H1 (cell line): Measurements from ENCODE around the gene SSTR5. TPM values are rescaled to one million over a fixed set of nuclear protein-coding genes. Genes with fewer than 3 reads are reported as not detected.

Experiments
- CTCF ChIA-PET: fragments of 300-600 bp; sonication (Branson Sonifier 250); formaldehyde crosslinking; loops from one replicate; lab custom pipeline; 2021; ENCODE audit not compliant: partially characterized antibody; lab: Charles Lee
- POLR2A ChIA-PET: fragments of 300-600 bp; sonication (Branson Sonifier 250); formaldehyde crosslinking; loops from one replicate; lab custom pipeline; 2021; ENCODE audit warnings: inconsistent platforms; ENCODE audit not compliant: partially characterized antibody; lab: Charles Lee
- DNase-seq, 2 experiments: peaks; one replicate each; pipeline versions ENCODE4 v3.0.0 to v3.0.0-alpha.2; 2010 to 2022; ENCODE audit warnings: low spot score in 2 of 2, low read depth in 1 of 2, mixed read lengths in 1 of 2
- FAIRE-seq: peaks from 2 replicates; lab custom pipeline; 2011; peaks lifted over from hg19 to GRCh38; lab: Jason Lieb, UNC
- H2AFZ ChIP-seq: 2 replicates; pipeline ENCODE4 v1.8.1; 2012; ENCODE audit warnings: low read length, inconsistent platforms
- H2AK5ac ChIP-seq: 2 replicates; pipeline ENCODE4 v1.6.1; 2013; ENCODE audit warnings: low read depth, low read length
- H2BK120ac ChIP-seq: replicated peaks from 2 replicates; pipeline ENCODE3; 2013; ENCODE audit warnings: low read depth, low read length, inconsistent platforms
- H2BK12ac ChIP-seq: 2 replicates; pipeline ENCODE4 v1.6.1; 2013; ENCODE audit warnings: low read depth, low read length
- H2BK15ac ChIP-seq: 2 replicates; pipeline ENCODE4 v1.6.1; 2013; ENCODE audit warnings: low read length
- H2BK20ac ChIP-seq: 2 replicates; pipeline ENCODE4 v1.6.1; 2013; ENCODE audit warnings: low read length
- H2BK5ac ChIP-seq: 2 replicates; pipeline ENCODE4 v1.6.1; 2013; ENCODE audit warnings: low read depth, low read length
- H3K14ac ChIP-seq: 2 replicates; pipeline ENCODE4 v1.6.1; 2013; ENCODE audit warnings: inconsistent platforms; ENCODE audit not compliant: insufficient read length
- H3K18ac ChIP-seq: 2 replicates; pipeline ENCODE4 v1.6.1; 2013; ENCODE audit warnings: low read length; ENCODE audit errors: extremely low read depth
- H3K23ac ChIP-seq: 2 replicates; pipeline ENCODE4 v1.6.1; 2013; ENCODE audit warnings: inconsistent platforms; ENCODE audit not compliant: insufficient read length
- H3K23me2 ChIP-seq: 2 replicates; pipeline ENCODE4 v1.6.1; 2013; ENCODE audit warnings: low read depth, low read length
- H3K27ac ChIP-seq: 2 replicates; pipeline ENCODE4 v1.6.1; 2011; ENCODE audit warnings: low read depth, low read length, inconsistent platforms
- H3K27me3 ChIP-seq, 4 experiments: replicated peaks in 1 of 4; 1 replicate in 1 of 4; 2 replicates in 3 of 4; pipeline versions ENCODE4 v1.6.1 to v1.8.1; 2011 to 2013; ENCODE audit warnings: low read length in 3 of 4, mild to moderate bottlenecking in 3 of 4, inconsistent platforms in 2 of 4, mixed read lengths in 2 of 4, moderate library complexity in 1 of 4; ENCODE audit not compliant: control insufficient read depth in 3 of 4, insufficient read depth in 3 of 4; ENCODE audit errors: extremely low read depth in 1 of 4
- H3K36me3 ChIP-seq, 4 experiments: 2 replicates each; pipeline versions ENCODE4 v1.6.1 to v1.8.1; 2011 to 2013; ENCODE audit warnings: mild to moderate bottlenecking in 4 of 4, low read length in 3 of 4, moderate library complexity in 2 of 4, control low read depth in 1 of 4, inconsistent platforms in 1 of 4; ENCODE audit not compliant: insufficient read depth in 4 of 4, control insufficient read depth in 2 of 4
- H3K4ac ChIP-seq: replicated peaks from 2 replicates; pipeline ENCODE3; 2013; ENCODE audit warnings: low read length, low read depth, mixed read lengths, inconsistent platforms; ENCODE audit not compliant: insufficient read length
- H3K4me1 ChIP-seq, 4 experiments: replicated peaks in 1 of 4; 1 replicate in 1 of 4; 2 replicates in 3 of 4; pipeline versions ENCODE4 v1.6.1 to v1.8.1; 2011 to 2013; ENCODE audit warnings: low read length in 3 of 4, inconsistent platforms in 2 of 4, mixed read lengths in 1 of 4; ENCODE audit not compliant: insufficient read depth in 4 of 4, control insufficient read depth in 3 of 4
- H3K4me2 ChIP-seq, 2 experiments: 2 replicates each; pipeline versions ENCODE4 v1.6.1 to v1.8.1; 2011 to 2013; ENCODE audit warnings: low read depth in 2 of 2, low read length in 2 of 2, control low read depth in 1 of 2, inconsistent platforms in 1 of 2, mild to moderate bottlenecking in 1 of 2; ENCODE audit not compliant: insufficient read depth in 1 of 2
- H3K4me3 ChIP-seq, 4 experiments: fragments of 200-600, 300-600 bp in 1 of 4; sonication (generic), shearing (Covaris generic), sonication (Bioruptor Twin) in 1 of 4; 2 replicates each; pipeline versions ENCODE4 v1.5.1 to v1.8.1; 2011 to 2016; ENCODE audit warnings: low read length in 4 of 4, low read depth in 3 of 4, control low read depth in 2 of 4, inconsistent platforms in 2 of 4, mild to moderate bottlenecking in 2 of 4, mixed read lengths in 1 of 4, moderate library complexity in 1 of 4; ENCODE audit not compliant: insufficient read depth in 2 of 4; ENCODE audit errors: extremely low read depth in 1 of 4
- H3K56ac ChIP-seq: replicated peaks from 2 replicates; pipeline ENCODE3; 2013; ENCODE audit warnings: low read depth, mild to moderate bottlenecking, mixed read lengths, low read length, inconsistent platforms; ENCODE audit not compliant: insufficient read length
- H3K79me1 ChIP-seq: 2 replicates; pipeline ENCODE4 v1.6.1; 2013; ENCODE audit warnings: low read depth, low read length, control low read depth
- H3K79me2 ChIP-seq, 2 experiments: 2 replicates each; pipeline versions ENCODE4 v1.6.1 to v1.8.1; 2012 to 2013; ENCODE audit warnings: low read length in 2 of 2, mild to moderate bottlenecking in 2 of 2, inconsistent platforms in 1 of 2; ENCODE audit not compliant: insufficient read depth in 2 of 2, control insufficient read depth in 1 of 2
- H3K9ac ChIP-seq, 4 experiments: replicated peaks in 1 of 4; 1 replicate in 1 of 4; 2 replicates in 3 of 4; pipeline versions ENCODE4 v1.6.1 to v1.8.1; 2011 to 2013; ENCODE audit warnings: low read depth in 3 of 4, low read length in 3 of 4, control low read depth in 2 of 4, mild to moderate bottlenecking in 2 of 4, moderate library complexity in 2 of 4, inconsistent platforms in 1 of 4; ENCODE audit errors: extremely low read depth in 1 of 4
- H3K9me3 ChIP-seq, 2 experiments: 2 replicates each; pipeline versions ENCODE4 v1.6.1 to v1.8.1; 2012 to 2013; ENCODE audit warnings: mild to moderate bottlenecking in 2 of 2, moderate library complexity in 2 of 2, control low read depth in 1 of 2, inconsistent platforms in 1 of 2, low read depth in 1 of 2, low read length in 1 of 2, mixed read lengths in 1 of 2; ENCODE audit not compliant: insufficient read depth in 2 of 2
- H4K20me1 ChIP-seq, 2 experiments: replicated peaks in 1 of 2; 2 replicates each; pipeline versions ENCODE3 to v1.8.1; 2011 to 2013; ENCODE audit warnings: inconsistent platforms in 2 of 2, low read length in 2 of 2, mild to moderate bottlenecking in 1 of 2; ENCODE audit not compliant: insufficient read depth in 2 of 2, control insufficient read depth in 1 of 2
- H4K5ac ChIP-seq: 2 replicates; pipeline ENCODE4 v1.6.1; 2013; ENCODE audit warnings: low read length, low read depth, mixed read lengths, inconsistent platforms; ENCODE audit not compliant: insufficient read length
- H4K8ac ChIP-seq: 2 replicates; pipeline ENCODE4 v1.8.0; 2013; ENCODE audit warnings: mild to moderate bottlenecking, moderate library complexity, low read length, inconsistent platforms; ENCODE audit not compliant: insufficient read depth; ENCODE audit errors: extremely low read depth
- H4K91ac ChIP-seq: replicated peaks from 2 replicates; pipeline ENCODE3; 2013; ENCODE audit warnings: low read length, mixed read lengths, inconsistent platforms; ENCODE audit not compliant: insufficient read length
- POLR2AphosphoS5 ChIP-seq: IDR thresholded peaks from 2 replicates; pipeline ENCODE4 v1.6.1; 2011; ENCODE audit warnings: low read depth, low read length
- RXRA ChIP-seq: IDR thresholded peaks from 2 replicates; pipeline ENCODE4 v1.6.1; 2011; ENCODE audit warnings: low read depth, mild to moderate bottlenecking, low read length, moderate library complexity; ENCODE audit not compliant: insufficient read depth
- WGBS, 2 experiments: shearing (Covaris generic) in 1 of 2; methylation state at CpG; one replicate each; pipeline versions ENCODE4 v1.1.6 to v1.1.7; 2013 to 2015; ENCODE audit warnings: low lambda C conversion rate in 2 of 2, mixed read lengths in 2 of 2, inconsistent platforms in 1 of 2, low coverage in 1 of 2, missing lambda C conversion rate in 1 of 2; ENCODE audit not compliant: insufficient replicate concordance in 2 of 2, insufficient coverage in 1 of 2, insufficient read length in 1 of 2; ENCODE audit errors: extremely low coverage in 1 of 2, missing lambda C conversion rate in 1 of 2; 5-methylcytosine and 5-hydroxymethylcytosine counted together
- polyA plus RNA-seq, 7 experiments: library from polyadenylated mRNA; depleted of rRNA in 3 of 7; stranded (reverse) in 5 of 7; unstranded in 2 of 7; fragments of >200 nt in 5 of 7; fragments of 200-250 nt in 2 of 7; gene quantifications; 1 replicate in 5 of 7; 2 replicates in 1 of 7; 4 replicates in 1 of 7; pipeline versions ENCODE4 v1.2.1 to v1.2.3, GENCODE V29; 2011 to 2013; ENCODE audit warnings: missing spikeins in 2 of 7, mixed read lengths in 2 of 7
- total RNA-seq: library from RNA; stranded (reverse); fragmentation: NEBNext Ultra II Directional; extraction: Animal tissue kit (Norgen Biotek cat#: 25700); gene quantifications from 2 replicates; pipeline ENCODE4 v1.2.1, GENCODE V29; 2021

SSTR5 gene
- total and polyA plus RNA-seq, 2 of the 8 experiments (the other 6 are each of a cell fraction or from before 2014, with no cell fraction given) = 0.56 to 0.60 TPM

GRCh38 chr16:1049976-1050247, 22.6 kb upstream of the SSTR5 start:
- H3K27me3 ChIP-seq = peaks cover 0 to 2% (median 0%) of the 10 kb centered on the region in 4 experiments; a peak in 2 of 7 replicates
- TF ChIP-seq RXRA = no peak
- no peak for TF ChIP-seq POLR2AphosphoS5
- TF ChIP-seq, all 59 proteins: peak for 0
- no peak overlapping the region for H4K5ac ChIP-seq
- H3K79me2 ChIP-seq = no peaks in the 10 kb centered on the region
- H4K91ac ChIP-seq = no peak overlapping the region
- no peak overlapping the region for H3K56ac ChIP-seq
- no peak overlapping the region for H4K8ac ChIP-seq
- ChIA-PET CTCF (interaction anchor here (0.6 to 1.1 kb wide), 3 partner anchors 23 to 798 kb away, joined by 3 read pairs; no protein-coding TSS in a partner anchor), POLR2A (no interaction called here)
- H2BK5ac ChIP-seq = no peak overlapping the region
- H4K20me1 ChIP-seq = no peaks in the 10 kb centered on the region
- no peak overlapping the region for H3K4me3 ChIP-seq
- no peak overlapping the region for H2AFZ ChIP-seq
- H2BK120ac ChIP-seq = no peak overlapping the region
- no peak overlapping the region for H3K14ac ChIP-seq
- no peak overlapping the region for H3K27ac ChIP-seq
- DNase-seq (no peak), FAIRE-seq (no peak)
- H3K18ac ChIP-seq = no peak overlapping the region
- no peak overlapping the region for H2BK12ac ChIP-seq
- peaks cover 0 to 10% (median 5%) of the 10 kb centered on the region in 4 experiments; a peak in 6 of 7 replicates for H3K4me1 ChIP-seq
- H3K36me3 ChIP-seq = no peaks in the 10 kb centered on the region
- whole genome bisulfite sequencing, 2 experiments = 97% methylated on average over 8 of the region's 11 CpGs; no CpG with 5 or more reads in 1 of the 2 experiments
- H3K23me2 ChIP-seq = no peaks in the 10 kb centered on the region
- H3K79me1 ChIP-seq = no peaks in the 10 kb centered on the region
- H2BK20ac ChIP-seq = no peak overlapping the region
- H3K9me3 ChIP-seq = no peaks in the 10 kb centered on the region
- H3K4me2 ChIP-seq = no peak overlapping the region
- H3K23ac ChIP-seq = no peak overlapping the region
- no peak overlapping the region for H3K9ac ChIP-seq
- H2AK5ac ChIP-seq = no peak overlapping the region
- no peak overlapping the region for H3K4ac ChIP-seq
- H2BK15ac ChIP-seq = no peak overlapping the region
